NT2/D1 (cell line): ENCODE data around the gene NEK10.

ENCODE experiments used
- DNase-seq: peaks from one replicate; pipeline ENCODE4 v3.0.0-alpha.2; 2011; ENCODE audit warnings: low read depth, low spot score
- H3K27me3 ChIP-seq: 2 replicates; pipeline ENCODE4 v1.6.0; 2011; ENCODE audit warnings: mild to moderate bottlenecking; ENCODE audit not compliant: insufficient read length, insufficient read depth
- H3K36me3 ChIP-seq: 2 replicates; pipeline ENCODE4 v1.6.1; 2011; ENCODE audit warnings: mild to moderate bottlenecking, low read length, mixed read lengths; ENCODE audit not compliant: insufficient read depth, insufficient read length
- H3K4me1 ChIP-seq: 2 replicates; pipeline ENCODE4 v1.5.1; 2011; ENCODE audit not compliant: insufficient read depth, insufficient read length
- H3K4me3 ChIP-seq: 2 replicates; pipeline ENCODE4 v1.5.1; 2011; ENCODE audit warnings: low read depth; ENCODE audit not compliant: insufficient read length
- H3K9ac ChIP-seq: 2 replicates; pipeline ENCODE4 v1.6.0; 2011; ENCODE audit warnings: low read depth; ENCODE audit not compliant: insufficient read length
- H3K9me3 ChIP-seq: 2 replicates; pipeline ENCODE4 v1.5.1; 2011; ENCODE audit warnings: mild to moderate bottlenecking, low read length; ENCODE audit not compliant: insufficient read depth
- SUZ12 ChIP-seq: IDR thresholded peaks from 2 replicates; pipeline ENCODE4 v1.6.1; 2011; ENCODE audit not compliant: insufficient read length, insufficient read depth; ENCODE audit errors: extremely low read depth
- YY1 ChIP-seq: IDR thresholded peaks from 2 replicates; pipeline ENCODE4 v1.6.1; 2011; ENCODE audit not compliant: insufficient read length, insufficient read depth
- ZNF274 ChIP-seq: IDR thresholded peaks from 2 replicates; pipeline ENCODE4 v1.6.1; 2011; ENCODE audit warnings: mild to moderate bottlenecking, low read depth, low read length

The NEK10 gene

GRCh38 chr3:27208961-27209616, 160.1 kb downstream of the NEK10 start:
- TF ChIP-seq SUZ12 (no peak), YY1 (no peak), ZNF274 (no peak)
- H3K9me3 ChIP-seq = peaks cover 11% of the 10 kb centered on the region
- no peaks in the 10 kb centered on the region for H3K4me1 ChIP-seq
- H3K9ac ChIP-seq = no peak overlapping the region
- H3K36me3 ChIP-seq = no peaks in the 10 kb centered on the region
- DNase-seq = no peak
- H3K27me3 ChIP-seq = no peaks in the 10 kb centered on the region
- no peak overlapping the region for H3K4me3 ChIP-seq

DNA sequence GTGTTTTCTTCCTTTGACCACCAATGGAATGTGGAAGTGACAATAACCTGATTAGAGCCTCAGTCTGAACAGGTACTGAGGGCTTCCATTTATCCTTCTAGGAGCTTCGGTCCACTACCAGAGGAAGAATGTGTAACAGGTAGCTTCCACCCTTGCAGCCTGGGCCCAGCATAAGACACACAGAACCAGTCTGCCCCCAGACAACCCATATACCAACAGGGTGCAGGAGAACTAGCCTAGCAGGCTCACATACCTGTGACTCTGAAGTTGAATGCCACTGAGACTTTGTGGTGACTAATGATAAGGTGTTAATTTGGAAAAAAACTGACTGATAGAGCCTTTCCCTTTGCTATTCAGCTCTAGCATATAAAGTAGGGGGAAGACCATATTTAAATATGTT, 166.2 kb downstream of the NEK10 start:
- no peak overlapping the region for H3K4me3 ChIP-seq
- TF ChIP-seq ZNF274 (no peak), SUZ12 (no peak), YY1 (no peak)
- no peak overlapping the region for H3K9ac ChIP-seq
- no peaks in the 10 kb centered on the region for H3K36me3 ChIP-seq
- no peak for DNase-seq
- no peaks in the 10 kb centered on the region for H3K9me3 ChIP-seq
- H3K4me1 ChIP-seq = no peaks in the 10 kb centered on the region
- H3K27me3 ChIP-seq = no peaks in the 10 kb centered on the region

- H3K9me3 ChIP-seq = no peaks in the 10 kb centered on the region
- no peak overlapping the region for H3K9ac ChIP-seq
- TF ChIP-seq YY1 (no peak), SUZ12 (no peak), ZNF274 (no peak)
- DNase-seq = no peak
- H3K4me3 ChIP-seq = no peak overlapping the region
- no peaks in the 10 kb centered on the region for H3K36me3 ChIP-seq
- no peaks in the 10 kb centered on the region for H3K4me1 ChIP-seq
- no peaks in the 10 kb centered on the region for H3K27me3 ChIP-seq
Measured at GRCh38 chr3:27201492-27201891, 167.7 kb downstream of the NEK10 start.

DNA sequence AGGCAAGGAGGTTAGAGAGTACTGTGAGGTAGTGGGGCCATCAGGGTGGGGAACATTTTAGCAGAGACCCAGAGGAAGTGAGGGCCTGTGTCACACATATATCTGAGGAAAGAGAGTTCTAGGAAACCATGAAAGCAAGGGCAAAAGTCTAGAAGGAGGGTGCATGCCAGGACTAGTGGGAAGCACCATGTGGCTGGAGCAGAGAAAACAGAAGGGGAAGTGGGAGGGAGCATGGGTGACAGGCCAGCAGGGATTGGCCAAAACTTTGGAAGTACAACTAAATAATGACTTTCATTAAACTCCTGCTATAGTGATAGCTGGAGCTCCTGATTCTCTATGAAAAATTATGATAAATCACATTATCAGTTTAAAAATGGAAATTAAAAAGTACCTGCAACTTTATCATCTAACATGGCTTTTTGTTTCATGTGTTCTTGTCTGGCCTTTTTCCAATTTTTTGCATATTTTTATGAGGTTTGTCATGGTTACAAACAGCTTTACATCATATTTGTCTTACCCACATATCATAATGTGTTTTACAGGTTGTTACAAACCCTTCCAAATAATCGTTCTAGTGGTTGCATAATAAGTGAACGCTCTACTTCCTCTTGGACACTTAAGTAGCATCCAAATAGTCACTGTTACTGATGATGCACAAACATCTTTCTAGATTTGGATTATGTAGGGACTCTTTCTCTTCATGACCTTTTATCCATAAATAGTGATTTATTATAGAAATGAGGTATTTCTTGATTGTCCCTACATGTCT, 168.3 kb downstream of the NEK10 start:
- Histone ChIP-seq H3K27me3 (no peaks in the 10 kb centered on the region), H3K4me3 (no peak overlapping the region), H3K36me3 (no peaks in the 10 kb centered on the region), H3K4me1 (no peaks in the 10 kb centered on the region), H3K9ac (no peak overlapping the region), H3K9me3 (no peaks in the 10 kb centered on the region)
- TF ChIP-seq YY1 (no peak), ZNF274 (no peak), SUZ12 (no peak)
- DNase-seq = no peak

DNA sequence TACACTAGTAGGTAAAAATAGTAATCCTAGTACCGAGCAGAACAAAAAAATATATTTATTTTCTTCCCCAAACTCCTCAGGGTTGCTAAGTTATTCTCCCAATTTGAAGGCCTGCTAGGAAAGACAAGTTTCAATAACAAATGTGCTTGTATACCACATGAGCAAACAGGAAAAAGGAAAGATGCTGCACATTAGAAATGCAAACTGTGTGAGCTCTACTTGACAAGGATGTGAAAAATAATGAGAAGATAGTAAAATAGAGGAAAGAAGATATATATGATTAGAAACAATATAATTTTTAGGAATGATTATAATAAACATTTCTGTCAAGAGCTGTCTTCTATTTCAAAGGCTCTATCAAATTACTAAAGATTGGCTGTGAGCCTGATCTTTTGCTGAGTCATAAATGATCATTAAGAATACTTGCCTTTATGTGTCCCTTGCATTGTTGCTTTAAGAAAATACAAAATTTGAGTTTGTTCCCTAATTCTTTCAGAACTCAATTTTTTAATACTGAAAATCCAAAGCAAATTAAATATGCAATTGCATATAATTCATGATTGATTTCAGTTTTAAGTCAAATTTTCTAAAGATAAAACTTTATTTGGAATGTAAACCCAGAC, 174.2 kb downstream of the NEK10 start:
- H3K9me3 ChIP-seq = no peaks in the 10 kb centered on the region
- no peak for TF ChIP-seq SUZ12
- H3K4me1 ChIP-seq = no peaks in the 10 kb centered on the region
- no peaks in the 10 kb centered on the region for H3K36me3 ChIP-seq
- no peaks in the 10 kb centered on the region for H3K27me3 ChIP-seq
- no peak overlapping the region for H3K4me3 ChIP-seq
- no peak overlapping the region for H3K9ac ChIP-seq
- no peak for DNase-seq

DNA sequence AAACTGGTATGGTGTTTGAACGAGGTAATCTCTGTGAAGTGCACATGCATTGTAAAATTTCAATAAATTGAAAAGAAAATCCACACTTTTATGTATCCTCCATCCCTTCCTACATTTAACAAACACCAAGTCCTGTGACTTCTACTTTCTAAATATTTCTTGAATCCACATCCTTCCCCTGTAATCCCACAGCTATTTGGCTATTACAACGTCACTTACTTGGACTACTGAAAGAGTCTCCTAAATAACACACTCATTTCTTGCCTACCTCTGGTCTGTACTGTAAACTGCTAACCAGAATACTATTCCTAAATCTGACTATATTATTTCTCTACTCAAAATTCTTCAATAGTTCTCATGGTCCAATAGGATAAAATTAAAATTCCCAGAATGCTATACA, 176.1 kb downstream of the NEK10 start:
- no peak for DNase-seq

GRCh38 chr3:27186013-27186412, 183.2 kb downstream of the NEK10 start:
- no peaks in the 10 kb centered on the region for H3K27me3 ChIP-seq
- H3K9ac ChIP-seq = no peak overlapping the region
- no peaks in the 10 kb centered on the region for H3K9me3 ChIP-seq
- no peaks in the 10 kb centered on the region for H3K4me1 ChIP-seq
- no peak overlapping the region for H3K4me3 ChIP-seq
- no peaks in the 10 kb centered on the region for H3K36me3 ChIP-seq
- TF ChIP-seq YY1 (no peak), ZNF274 (no peak), SUZ12 (no peak)
- no peak for DNase-seq

More for the DNA sequence above, 176.1 kb downstream of the NEK10 start:
- Histone ChIP-seq H3K36me3 (no peaks in the 10 kb centered on the region), H3K4me3 (no peak overlapping the region), H3K9ac (no peak overlapping the region), H3K27me3 (no peaks in the 10 kb centered on the region), H3K4me1 (no peaks in the 10 kb centered on the region), H3K9me3 (no peaks in the 10 kb centered on the region)
- no peak for TF ChIP-seq SUZ12
- TF ChIP-seq YY1 = no peak
- TF ChIP-seq ZNF274 = no peak
